ENCODE data around the gene THAP10.

THAP10 gene

DNA sequence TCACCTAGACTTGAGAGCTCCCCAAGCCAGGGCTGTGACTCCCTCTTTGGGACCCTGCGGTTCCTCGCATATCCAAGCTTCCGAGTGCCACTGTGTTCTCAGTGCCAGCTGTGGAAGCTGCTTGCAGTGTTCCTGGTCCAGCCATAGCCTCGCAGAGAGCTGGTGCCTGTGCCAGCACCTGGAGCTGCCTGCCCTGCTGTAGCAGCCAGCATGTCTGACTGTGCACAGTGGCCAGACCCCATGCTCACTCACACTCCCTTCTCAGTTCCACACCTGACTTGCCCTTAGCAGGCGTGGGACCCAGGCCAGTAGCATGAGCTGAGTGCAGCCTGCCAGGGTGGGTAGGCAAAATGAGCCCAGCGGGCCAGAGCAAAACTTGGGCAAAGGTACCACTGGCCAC is 25.7 kb upstream of the THAP10 start:
- CTCF ChIA-PET = interaction anchor here (1.1 to 1.7 kb wide), 2 partner anchors 24 to 93 kb away, joined by 3 to 5 read pairs; no protein-coding TSS in a partner anchor

GRCh38 chr15:70916531-70916930 is 24.3 kb upstream of the THAP10 start:
- H3K27ac ChIP-seq (ENCODE audit: extremely low read depth, low read depth, low read length) = no peak overlapping the region
- H3K4me1 ChIP-seq (ENCODE audit: control insufficient read depth, insufficient read depth, low read length) = no peaks in the 10 kb centered on the region
- no peak overlapping the region for H3K4me3 ChIP-seq (ENCODE audit: low read depth, low read length)
- ChIA-PET CTCF (no interaction called here), POLR2A (no interaction called here)
- H3K36me3 ChIP-seq (ENCODE audit: control insufficient read depth in 2 of 2, insufficient read depth in 1 of 2, low read length in 2 of 2) = no peaks in the 10 kb centered on the region
- H3K9me3 ChIP-seq (ENCODE audit: control insufficient read depth, insufficient read depth, low read depth, low read length) = no peaks in the 10 kb centered on the region
- TF ChIP-seq ZNF792 (tag by site-specific recombination; IDR thresholded peaks at IDR 0.05) = no peak
- TF ChIP-seq ZNF701 (tag by site-specific recombination; IDR thresholded peaks at IDR 0.05) = no peak
- TF ChIP-seq, protein P1, sequence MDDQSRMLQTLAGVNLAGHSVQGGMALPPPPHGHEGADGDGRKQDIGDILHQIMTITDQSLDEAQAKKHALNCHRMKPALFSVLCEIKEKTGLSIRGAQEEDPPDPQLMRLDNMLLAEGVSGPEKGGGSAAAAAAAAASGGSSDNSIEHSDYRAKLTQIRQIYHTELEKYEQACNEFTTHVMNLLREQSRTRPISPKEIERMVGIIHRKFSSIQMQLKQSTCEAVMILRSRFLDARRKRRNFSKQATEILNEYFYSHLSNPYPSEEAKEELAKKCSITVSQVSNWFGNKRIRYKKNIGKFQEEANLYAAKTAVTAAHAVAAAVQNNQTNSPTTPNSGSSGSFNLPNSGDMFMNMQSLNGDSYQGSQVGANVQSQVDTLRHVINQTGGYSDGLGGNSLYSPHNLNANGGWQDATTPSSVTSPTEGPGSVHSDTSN (CRISPR knock-in tag; IDR thresholded peaks at IDR 0.05) = no peak
- TF ChIP-seq ZNF571 (tag by site-specific recombination; IDR thresholded peaks at IDR 0.05) = no peak
- TF ChIP-seq ZNF747 (tag by site-specific recombination; IDR thresholded peaks at IDR 0.05) = no peak
- TF ChIP-seq ZNF433 (tag by site-specific recombination; IDR thresholded peaks at IDR 0.05; ENCODE audit: low read depth) = no peak
- TF ChIP-seq ZNF645 (tag by site-specific recombination; IDR thresholded peaks at IDR 0.05) = no peak
- TF ChIP-seq GLI2 (tag by site-specific recombination; IDR thresholded peaks at IDR 0.05; ENCODE audit: borderline replicate concordance, low read depth) = no peak
- TF ChIP-seq ZNF391 (tag by site-specific recombination; IDR thresholded peaks at IDR 0.05; ENCODE audit: borderline replicate concordance, low read depth) = no peak
- TF ChIP-seq PRDM2 (tag by site-specific recombination; IDR thresholded peaks at IDR 0.05; ENCODE audit: borderline replicate concordance) = no peak
- TF ChIP-seq, protein P2, sequence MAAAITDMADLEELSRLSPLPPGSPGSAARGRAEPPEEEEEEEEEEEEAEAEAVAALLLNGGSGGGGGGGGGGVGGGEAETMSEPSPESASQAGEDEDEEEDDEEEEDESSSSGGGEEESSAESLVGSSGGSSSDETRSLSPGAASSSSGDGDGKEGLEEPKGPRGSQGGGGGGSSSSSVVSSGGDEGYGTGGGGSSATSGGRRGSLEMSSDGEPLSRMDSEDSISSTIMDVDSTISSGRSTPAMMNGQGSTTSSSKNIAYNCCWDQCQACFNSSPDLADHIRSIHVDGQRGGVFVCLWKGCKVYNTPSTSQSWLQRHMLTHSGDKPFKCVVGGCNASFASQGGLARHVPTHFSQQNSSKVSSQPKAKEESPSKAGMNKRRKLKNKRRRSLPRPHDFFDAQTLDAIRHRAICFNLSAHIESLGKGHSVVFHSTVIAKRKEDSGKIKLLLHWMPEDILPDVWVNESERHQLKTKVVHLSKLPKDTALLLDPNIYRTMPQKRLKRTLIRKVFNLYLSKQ (tag by site-specific recombination; IDR thresholded peaks at IDR 0.05; ENCODE audit: borderline replicate concordance) = no peak
- no peak for TF ChIP-seq ZBTB17 (tag by site-specific recombination; IDR thresholded peaks at IDR 0.05)

More for the DNA sequence above, 25.7 kb upstream of the THAP10 start:
- H3K4me3 ChIP-seq (ENCODE audit: low read depth, low read length) = no peak overlapping the region
- POLR2A ChIA-PET = interaction anchor here (1.6 kb wide), 1 partner anchor 25 kb away, joined by 4 read pairs; the partner anchor contains the start of genes LRRC49 and THAP10
- no peaks in the 10 kb centered on the region for H3K4me1 ChIP-seq (ENCODE audit: control insufficient read depth, insufficient read depth, low read length)
- no peaks in the 10 kb centered on the region for H3K36me3 ChIP-seq (ENCODE audit: control insufficient read depth in 2 of 2, insufficient read depth in 1 of 2, low read length in 2 of 2)
- H3K9me3 ChIP-seq (ENCODE audit: control insufficient read depth, insufficient read depth, low read depth, low read length) = no peaks in the 10 kb centered on the region
- TF ChIP-seq, protein P3, sequence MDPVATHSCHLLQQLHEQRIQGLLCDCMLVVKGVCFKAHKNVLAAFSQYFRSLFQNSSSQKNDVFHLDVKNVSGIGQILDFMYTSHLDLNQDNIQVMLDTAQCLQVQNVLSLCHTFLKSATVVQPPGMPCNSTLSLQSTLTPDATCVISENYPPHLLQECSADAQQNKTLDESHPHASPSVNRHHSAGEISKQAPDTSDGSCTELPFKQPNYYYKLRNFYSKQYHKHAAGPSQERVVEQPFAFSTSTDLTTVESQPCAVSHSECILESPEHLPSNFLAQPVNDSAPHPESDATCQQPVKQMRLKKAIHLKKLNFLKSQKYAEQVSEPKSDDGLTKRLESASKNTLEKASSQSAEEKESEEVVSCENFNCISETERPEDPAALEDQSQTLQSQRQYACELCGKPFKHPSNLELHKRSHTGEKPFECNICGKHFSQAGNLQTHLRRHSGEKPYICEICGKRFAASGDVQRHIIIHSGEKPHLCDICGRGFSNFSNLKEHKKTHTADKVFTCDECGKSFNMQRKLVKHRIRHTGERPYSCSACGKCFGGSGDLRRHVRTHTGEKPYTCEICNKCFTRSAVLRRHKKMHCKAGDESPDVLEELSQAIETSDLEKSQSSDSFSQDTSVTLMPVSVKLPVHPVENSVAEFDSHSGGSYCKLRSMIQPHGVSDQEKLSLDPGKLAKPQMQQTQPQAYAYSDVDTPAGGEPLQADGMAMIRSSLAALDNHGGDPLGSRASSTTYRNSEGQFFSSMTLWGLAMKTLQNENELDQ (tag by site-specific recombination; IDR thresholded peaks at IDR 0.05; ENCODE audit: low read depth) = no peak
- TF ChIP-seq ZNF248 (tag by site-specific recombination; IDR thresholded peaks at IDR 0.05) = no peak
- TF ChIP-seq ZNF221 (tag by site-specific recombination; IDR thresholded peaks at IDR 0.05; ENCODE audit: borderline replicate concordance) = no peak
- no peak for TF ChIP-seq ZNF791 (tag by site-specific recombination; IDR thresholded peaks at IDR 0.05)
- TF ChIP-seq ZNF37A (tag by site-specific recombination; IDR thresholded peaks at IDR 0.05) = no peak
- no peak for TF ChIP-seq ZNF184 (tag by site-specific recombination; IDR thresholded peaks at IDR 0.05)
- no peak for TF ChIP-seq PATZ1 (tag by site-specific recombination; IDR thresholded peaks at IDR 0.05)
- TF ChIP-seq ZNF621 (tag by site-specific recombination; IDR thresholded peaks at IDR 0.05) = no peak
- no peak for TF ChIP-seq ZNF768 (tag by site-specific recombination; IDR thresholded peaks at IDR 0.05)
- TF ChIP-seq REPIN1 (tag by site-specific recombination; IDR thresholded peaks at IDR 0.05; ENCODE audit: low read depth) = no peak
- H3K27ac ChIP-seq (ENCODE audit: extremely low read depth, low read depth, low read length) = no peak overlapping the region
